GM18498 (cell line): Measurements from ENCODE around the gene ENKD1.
A peak's percentile ranks its signal among the peaks of the same experiment; 100 is the strongest.
"Not testable (repeated sequence)": the region's sequence is repeated elsewhere in the genome, so short reads cannot be mapped to it uniquely, and the experiment has no call there.

Experiments
- ATAC-seq: cut with Tn5 transposase; IDR thresholded peaks from one replicate; pipeline ENCODE4 v1.9.1; 2021; ENCODE audit warnings: mild to moderate bottlenecking, moderate library complexity; ENCODE audit not compliant: unreplicated experiment

Gene ENKD1

GRCh38 chr16:67666559-67667452 lies at the start of gene ENKD1, which contains the start of gene C16orf86:
Gene ENKD1, minus strand, starts transcription at chr16:67666750. Its CDS starts 308 bp downstream, at chr16:67666442.
Gene C16orf86, plus strand, starts transcription at chr16:67666814. Its CDS starts 157 bp downstream, at chr16:67666971.
- peak; percentile 62 for ATAC-seq

DNA sequence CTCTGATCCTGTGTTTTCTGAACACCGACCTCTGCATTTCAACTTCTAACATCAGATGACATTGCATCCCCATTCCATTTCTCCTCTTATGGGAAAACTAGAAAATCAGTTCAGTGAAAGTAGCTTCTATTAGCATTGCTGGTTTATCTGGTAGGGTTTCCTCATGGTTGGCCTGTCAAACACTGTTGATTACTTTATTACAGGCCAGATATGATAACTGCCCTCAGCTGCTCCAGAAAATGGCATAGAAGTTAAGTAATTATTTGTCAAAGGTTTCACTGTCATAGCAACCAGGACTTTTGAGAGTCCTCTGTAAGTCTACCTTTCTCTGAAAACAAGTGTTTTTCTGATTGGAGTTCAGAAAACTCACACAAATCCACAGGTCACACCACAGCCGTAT lies 49.5 kb upstream of the ENKD1 start:
- no peak for ATAC-seq

- no peak for ATAC-seq
These were observed 48.0 kb upstream of the ENKD1 start for GRCh38 chr16:67714522-67714921.

DNA sequence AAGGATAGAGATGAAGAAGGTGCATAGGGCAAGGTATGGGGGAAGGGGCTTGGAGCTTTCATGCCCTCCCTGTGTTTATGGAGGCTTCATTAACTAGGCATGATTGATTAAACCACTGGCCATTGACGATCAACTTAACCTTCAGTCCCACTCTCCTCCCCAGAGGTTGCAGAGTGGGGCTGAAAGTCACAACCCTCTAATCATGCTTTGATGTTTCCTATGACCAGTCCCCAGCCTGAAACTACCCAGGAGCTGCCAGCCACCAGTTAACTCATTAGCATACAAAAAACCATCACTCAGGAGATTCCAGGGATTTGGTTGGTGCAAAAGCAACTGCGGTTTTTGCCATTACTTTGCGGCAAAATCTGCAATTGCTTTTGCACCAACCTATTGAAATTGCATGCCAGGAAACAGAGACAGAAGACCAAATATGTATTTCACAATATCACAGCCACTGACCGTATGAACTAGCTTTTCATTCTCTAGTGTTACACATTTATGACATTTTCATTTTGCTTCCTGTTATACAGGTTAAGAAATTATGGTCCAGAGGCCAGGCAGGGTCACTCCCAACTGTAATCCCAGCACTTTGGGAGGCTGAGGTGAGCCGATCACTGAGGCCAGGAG lies 47.2 kb upstream of the ENKD1 start:
- ATAC-seq = no peak

DNA sequence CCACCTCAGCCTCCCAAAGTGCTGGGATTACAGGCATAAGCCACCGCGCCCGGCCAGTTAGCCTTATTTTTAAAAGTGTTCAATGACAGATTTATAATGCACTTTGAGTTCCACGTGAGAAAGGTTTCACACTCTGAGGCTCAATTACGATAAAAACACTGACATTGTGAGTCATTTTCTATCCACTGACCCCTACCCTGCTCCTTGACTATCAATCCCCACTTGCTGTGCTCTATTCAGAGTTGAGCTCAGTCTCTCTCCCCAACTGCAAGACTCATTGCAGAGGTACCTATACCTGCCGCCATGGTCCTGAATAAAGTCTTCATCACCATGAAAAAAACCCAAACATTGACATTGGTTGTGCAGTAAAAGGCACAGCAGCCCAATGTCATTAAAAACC lies 44.1 kb upstream of the ENKD1 start:
- ATAC-seq = no peak

DNA sequence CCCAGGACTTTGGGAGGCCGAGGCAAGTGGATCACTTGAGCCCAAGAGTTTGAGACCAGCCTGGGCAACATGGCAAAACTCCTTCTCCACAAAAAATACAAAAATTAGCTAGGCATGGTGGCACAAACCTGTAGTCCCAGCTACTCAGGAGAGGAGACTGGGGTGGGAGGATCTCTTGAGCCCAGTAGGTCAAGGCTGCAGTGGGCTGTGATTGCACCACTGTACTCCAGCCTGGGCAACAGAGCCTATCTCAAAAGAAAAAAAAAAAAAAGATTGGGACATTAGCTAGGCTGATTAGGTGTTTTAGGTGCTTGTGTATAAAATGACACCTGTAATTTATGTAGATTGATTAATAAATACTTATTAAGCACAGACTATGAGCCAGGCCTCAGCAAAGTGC lies 42.5 kb upstream of the ENKD1 start:
- ATAC-seq = no peak

DNA sequence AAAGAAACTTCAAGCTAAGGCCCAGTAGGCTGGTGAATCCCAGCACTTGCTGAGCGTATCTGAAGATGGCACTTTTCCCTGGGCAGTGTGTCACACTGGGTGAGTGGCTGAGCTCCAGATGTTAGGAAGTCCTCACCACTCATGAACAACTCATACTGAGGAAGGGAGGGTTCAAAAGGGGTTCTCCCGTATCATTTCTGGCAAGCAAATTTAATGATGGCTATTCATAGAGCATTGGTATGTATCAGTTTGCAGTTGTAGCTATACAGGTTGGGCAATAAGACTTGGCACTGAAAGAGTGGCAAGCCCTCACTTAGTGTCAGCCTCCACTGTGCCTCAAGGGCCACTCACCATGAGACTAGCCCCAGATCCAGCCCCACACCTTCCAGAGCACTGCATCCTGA lies 41.8 kb upstream of the ENKD1 start:
- no peak for ATAC-seq

DNA sequence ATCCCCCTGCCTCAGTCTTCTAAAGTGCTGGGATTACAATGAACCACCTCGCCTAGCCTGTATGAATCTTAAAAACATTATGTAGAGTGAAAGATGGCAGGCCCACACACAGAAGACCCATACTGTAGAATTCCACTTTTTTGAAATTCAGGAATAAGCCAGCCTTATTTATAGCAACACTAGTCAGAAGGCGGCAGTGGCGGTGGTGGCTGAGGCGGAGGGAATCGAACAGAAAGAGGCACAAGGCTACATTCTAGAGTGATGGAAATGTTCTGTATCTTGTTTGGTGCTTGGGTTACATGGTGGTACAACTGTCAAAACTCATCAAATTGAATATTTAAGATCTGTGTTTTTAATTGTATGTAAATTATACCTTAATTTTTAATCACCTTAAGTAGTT lies 41.2 kb upstream of the ENKD1 start:
- ATAC-seq = no peak

DNA sequence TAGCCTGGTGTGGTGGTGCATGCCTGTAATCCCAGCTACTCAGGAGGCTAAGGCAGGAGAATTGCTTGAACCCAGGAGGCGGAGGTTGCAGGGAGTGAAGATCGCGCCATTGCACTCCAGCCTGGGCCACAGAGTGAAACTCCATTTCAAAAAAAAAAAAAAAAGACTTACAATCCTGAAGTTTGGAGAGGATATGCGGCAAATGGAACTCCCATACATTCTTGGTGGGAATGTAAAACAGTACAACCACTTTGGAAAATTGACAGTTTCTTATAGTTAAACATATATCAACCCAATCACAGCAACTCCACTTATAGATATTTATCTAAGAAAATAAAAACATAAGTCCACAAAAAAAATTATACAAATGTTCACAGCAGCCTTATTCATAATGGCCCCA lies 40.7 kb upstream of the ENKD1 start:
- ATAC-seq = no peak

GRCh38 chr16:67704110-67704509 lies 37.6 kb upstream of the ENKD1 start:
- no peak for ATAC-seq

DNA sequence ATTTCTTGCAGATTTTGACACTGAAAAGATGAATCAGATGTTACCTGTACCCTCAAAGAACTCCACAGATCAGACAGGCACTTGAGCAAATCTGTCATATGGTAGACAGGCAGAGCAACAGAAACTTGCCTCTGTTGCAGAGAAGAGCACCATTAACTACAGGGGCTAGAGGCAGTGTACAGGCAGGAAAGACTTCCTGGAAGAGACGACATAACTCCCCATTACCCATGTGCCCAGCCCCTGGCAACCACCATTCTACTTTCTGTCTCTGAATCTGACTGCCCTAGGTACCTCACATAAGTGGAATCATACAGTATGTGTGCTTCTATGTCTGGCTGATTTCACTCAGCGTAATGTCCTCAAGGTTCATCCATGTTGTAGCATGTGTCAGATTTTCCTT lies 37.1 kb upstream of the ENKD1 start:
- ATAC-seq = no peak

- ATAC-seq = no peak
These were observed 35.6 kb upstream of the ENKD1 start for GRCh38 chr16:67702130-67702529.

DNA sequence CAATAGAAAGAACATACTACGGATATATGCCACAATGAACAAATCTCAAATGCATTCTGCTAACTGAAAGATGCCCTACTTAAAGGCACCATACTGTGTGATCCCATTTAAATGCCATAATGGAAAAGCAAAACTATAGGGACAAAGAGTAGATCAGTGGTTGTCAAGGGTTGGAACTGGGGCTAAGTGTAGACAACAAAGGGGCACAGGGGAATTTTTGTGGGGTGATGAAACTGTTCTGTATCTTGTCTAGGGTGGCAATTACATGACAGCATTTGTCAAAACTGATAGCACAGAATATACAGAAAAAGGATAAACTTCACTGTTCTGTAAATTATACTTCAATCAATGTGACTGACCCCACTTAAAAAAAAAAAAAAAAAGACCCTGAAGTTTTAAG lies 34.9 kb upstream of the ENKD1 start:
- ATAC-seq = no peak

DNA sequence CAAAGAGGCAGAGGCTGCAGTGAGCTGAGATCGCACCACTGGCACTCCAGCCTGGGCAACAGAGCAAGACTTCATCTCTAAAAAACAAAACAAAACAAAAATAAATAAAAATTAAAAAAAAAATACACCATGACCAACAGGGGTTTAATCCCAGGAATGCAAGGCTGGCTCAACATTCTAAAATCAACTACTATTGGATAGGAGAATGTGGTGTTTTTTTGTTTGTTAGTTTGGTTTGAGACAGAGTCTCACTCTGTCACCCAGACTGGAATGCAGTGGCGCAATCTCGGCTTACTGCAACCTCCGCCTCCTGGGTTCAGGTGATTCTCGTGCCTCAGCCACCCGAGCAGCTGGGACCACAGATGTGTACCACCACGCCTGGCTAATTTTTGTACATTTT lies 32.7 kb upstream of the ENKD1 start:
- no peak for ATAC-seq

DNA sequence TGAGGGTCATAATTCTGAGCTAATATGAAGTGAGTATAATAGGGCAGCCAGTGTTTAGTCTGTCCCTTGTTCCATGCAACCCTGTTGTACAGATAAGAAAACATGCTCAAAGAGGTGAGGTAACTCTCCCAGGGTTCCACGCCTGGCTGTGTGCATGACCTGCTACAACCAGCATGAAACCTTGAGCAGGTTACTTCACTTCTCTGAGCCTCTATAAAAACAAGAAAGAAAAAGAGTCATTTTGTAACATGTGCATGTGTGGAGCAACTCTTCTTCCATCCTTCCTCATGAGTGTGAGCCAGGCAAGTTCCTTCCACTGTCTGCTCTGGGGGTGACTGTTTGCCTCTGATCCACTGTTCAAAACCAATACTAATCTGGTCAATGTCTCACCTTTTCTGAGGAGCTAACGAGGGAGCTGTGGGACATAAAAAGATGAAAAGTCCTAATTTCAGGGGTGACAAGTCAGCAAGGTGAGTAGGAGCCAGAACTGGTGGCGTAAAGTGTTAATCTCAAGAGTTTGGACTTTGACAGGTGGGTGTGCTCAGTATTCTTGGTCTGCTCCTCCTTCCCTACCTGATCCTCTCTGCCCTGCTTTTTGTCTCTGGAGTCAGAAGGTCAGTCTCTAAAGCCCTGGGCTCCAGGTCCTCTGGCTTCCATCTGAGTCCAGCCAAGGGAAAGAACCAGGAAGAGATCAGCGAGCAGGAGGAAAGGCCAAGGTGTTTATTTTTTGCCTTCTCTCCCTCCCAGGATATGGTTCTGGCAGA lies 31.1 kb upstream of the ENKD1 start:
- ATAC-seq = no peak

- ATAC-seq = no peak
These were observed 28.1 kb upstream of the ENKD1 start for GRCh38 chr16:67694611-67695010.

GRCh38 chr16:67693517-67694285 lies 27.2 kb upstream of the ENKD1 start:
- not testable (repeated sequence) for ATAC-seq

GRCh38 chr16:67685388-67686112 lies 19.0 kb upstream of the ENKD1 start:
- ATAC-seq = peak; percentile 47

DNA sequence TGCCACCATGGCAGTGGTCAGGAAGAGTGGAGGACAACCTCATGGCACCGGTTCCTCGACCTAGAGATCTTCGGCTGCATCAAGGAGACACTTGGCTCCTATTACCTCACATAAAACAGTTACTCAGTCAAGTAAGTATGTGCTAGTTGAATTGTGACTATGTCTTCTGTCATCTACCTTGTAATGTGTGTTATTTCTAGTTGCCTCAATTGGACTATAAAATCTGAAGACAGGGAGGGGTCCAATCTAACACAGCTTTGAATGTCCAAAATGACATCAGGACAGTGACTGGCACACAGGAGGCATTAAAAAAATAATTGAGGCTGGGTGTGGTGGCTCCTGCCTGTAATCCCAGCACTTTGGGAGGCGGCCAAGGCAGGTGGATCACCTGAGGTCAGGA lies 17.2 kb upstream of the ENKD1 start:
- no peak for ATAC-seq
